KOPT-K1 (cell line): ENCODE measurements around the gene RIPK4.

Source experiments
- H3K27ac ChIP-seq: fragments of 200-600 bp; sonication (generic); 2 replicates; pipeline ENCODE4 v1.5.1; 2016; ENCODE audit warnings: antibody characterized with exemption, mild to moderate bottlenecking, low read depth, low read length; ENCODE audit not compliant: poor library complexity, severe bottlenecking
- H3K36me3 ChIP-seq: fragments of 200-600 bp; sonication (generic); 2 replicates; pipeline ENCODE4 v1.5.1; 2017; ENCODE audit warnings: antibody characterized with exemption, mild to moderate bottlenecking, low read length, moderate library complexity; ENCODE audit not compliant: insufficient read depth
- H3K9me3 ChIP-seq: fragments of 200-600 bp; sonication (generic); 2 replicates; pipeline ENCODE4 v1.5.1; 2017; ENCODE audit warnings: antibody characterized with exemption, low read length, mild to moderate bottlenecking; ENCODE audit not compliant: insufficient read depth, poor library complexity, severe bottlenecking

The RIPK4 gene

GRCh38 chr21:41755258-41755933, 11.5 kb downstream of the RIPK4 start:
- Histone ChIP-seq H3K27ac (peak overlapping the region; percentile 54), H3K36me3 (no peaks in the 10 kb centered on the region), H3K9me3 (no peaks in the 10 kb centered on the region)

- no peaks in the 10 kb centered on the region for H3K36me3 ChIP-seq
- H3K27ac ChIP-seq: no peak overlapping the region
- H3K9me3 ChIP-seq: no peaks in the 10 kb centered on the region
Measured at GRCh38 chr21:41754479-41754891, 12.4 kb downstream of the RIPK4 start.

- H3K27ac ChIP-seq: no peak overlapping the region
Measured at GRCh38 chr21:41753006-41753898, 13.6 kb downstream of the RIPK4 start.

GRCh38 chr21:41752231-41752681, 14.6 kb downstream of the RIPK4 start:
- Histone ChIP-seq H3K27ac (no peak overlapping the region), H3K36me3 (no peaks in the 10 kb centered on the region), H3K9me3 (no peaks in the 10 kb centered on the region)

More at GRCh38 chr21:41753006-41753898, 13.6 kb downstream of the RIPK4 start:
- no peaks in the 10 kb centered on the region for H3K36me3 ChIP-seq
- no peaks in the 10 kb centered on the region for H3K9me3 ChIP-seq

- H3K36me3 ChIP-seq: no peaks in the 10 kb centered on the region
- H3K9me3 ChIP-seq: no peaks in the 10 kb centered on the region
Measured at GRCh38 chr21:41751611-41752011, 15.2 kb downstream of the RIPK4 start.

GRCh38 chr21:41750532-41751151, 16.2 kb downstream of the RIPK4 start:
- Histone ChIP-seq H3K27ac (no peak overlapping the region), H3K36me3 (no peaks in the 10 kb centered on the region), H3K9me3 (no peaks in the 10 kb centered on the region)

More at GRCh38 chr21:41751611-41752011, 15.2 kb downstream of the RIPK4 start:
- no peak overlapping the region for H3K27ac ChIP-seq

GRCh38 chr21:41750051-41750450, 16.8 kb downstream of the RIPK4 start:
- no peaks in the 10 kb centered on the region for H3K36me3 ChIP-seq
- no peak overlapping the region for H3K27ac ChIP-seq
- H3K9me3 ChIP-seq: no peaks in the 10 kb centered on the region

- no peak overlapping the region for H3K27ac ChIP-seq
- H3K9me3 ChIP-seq: no peaks in the 10 kb centered on the region
- H3K36me3 ChIP-seq: no peaks in the 10 kb centered on the region
Measured at GRCh38 chr21:41749286-41749685, 17.6 kb downstream of the RIPK4 start.

GRCh38 chr21:41747943-41748738, 18.7 kb downstream of the RIPK4 start:
- Histone ChIP-seq H3K36me3 (no peaks in the 10 kb centered on the region), H3K9me3 (no peaks in the 10 kb centered on the region), H3K27ac (no peak overlapping the region)

GRCh38 chr21:41746744-41747006, 20.2 kb downstream of the RIPK4 start:
- no peaks in the 10 kb centered on the region for H3K36me3 ChIP-seq
- H3K27ac ChIP-seq: no peak overlapping the region
- no peaks in the 10 kb centered on the region for H3K9me3 ChIP-seq

- Histone ChIP-seq H3K36me3 (no peaks in the 10 kb centered on the region), H3K27ac (no peak overlapping the region), H3K9me3 (no peaks in the 10 kb centered on the region)
Measured at GRCh38 chr21:41745971-41746743, 20.7 kb downstream of the RIPK4 start.

GRCh38 chr21:41745026-41745820, 21.6 kb downstream of the RIPK4 start:
- Histone ChIP-seq H3K36me3 (no peaks in the 10 kb centered on the region), H3K27ac (no peak overlapping the region), H3K9me3 (no peaks in the 10 kb centered on the region)

GRCh38 chr21:41744028-41744930, 22.6 kb downstream of the RIPK4 start:
- Histone ChIP-seq H3K9me3 (no peaks in the 10 kb centered on the region), H3K27ac (no peak overlapping the region), H3K36me3 (no peaks in the 10 kb centered on the region)
